Glutamatergic neuron (in vitro differentiated cells): Measurements from ENCODE around the gene ALDOA. TPM values are rescaled to one million over a fixed set of nuclear protein-coding genes. Genes with fewer than 3 reads are reported as not detected.
A peak's percentile ranks its signal among the peaks of the same experiment; 100 is the strongest.

Experiments used
- DNase-seq: peaks from one replicate; pipeline ENCODE4 v3.0.0; 2022
- H3K27ac Mint-ChIP-seq: one replicate; pipeline ENCODE4 v1.8.0; 2020; ENCODE audit warnings: mild to moderate bottlenecking, mixed read lengths, inconsistent platforms; ENCODE audit not compliant: unreplicated experiment
- H3K27me3 Mint-ChIP-seq: one replicate; pipeline ENCODE4 v1.8.0; 2020; ENCODE audit warnings: mild to moderate bottlenecking, moderate library complexity, mixed read lengths, inconsistent platforms; ENCODE audit not compliant: unreplicated experiment
- H3K36me3 Mint-ChIP-seq: one replicate; pipeline ENCODE4 v1.8.0; 2020; ENCODE audit warnings: mild to moderate bottlenecking, mixed read lengths, inconsistent platforms; ENCODE audit not compliant: unreplicated experiment
- H3K4me1 Mint-ChIP-seq: one replicate; pipeline ENCODE4 v1.8.0; 2020; ENCODE audit warnings: mild to moderate bottlenecking, low read depth, mixed read lengths, inconsistent platforms; ENCODE audit not compliant: unreplicated experiment
- H3K4me3 Mint-ChIP-seq: one replicate; pipeline ENCODE4 v1.8.0; 2020; ENCODE audit warnings: mild to moderate bottlenecking, mixed read lengths, inconsistent platforms; ENCODE audit not compliant: unreplicated experiment
- H3K9me3 Mint-ChIP-seq: one replicate; pipeline ENCODE4 v1.8.0; 2020; ENCODE audit warnings: mild to moderate bottlenecking, moderate library complexity, mixed read lengths, inconsistent platforms; ENCODE audit not compliant: unreplicated experiment
- total RNA-seq: library from RNA; stranded (reverse); fragmentation: NEBNext Ultra II Directional; extraction: Animal tissue kit (Norgen Biotek cat#: 25700); gene quantifications from one replicate; pipeline ENCODE4 v1.2.1, GENCODE V29; 2021; ENCODE audit not compliant: unreplicated experiment
- TF ChIP-seq, protein P1 (sequence below): fragments of 200-600 bp; sonication (generic); IDR thresholded peaks from one replicate; pipeline ENCODE4 v1.5.0; 2021; ENCODE audit not compliant: partially characterized antibody, unreplicated experiment

The ALDOA gene
- total RNA-seq, 1 donor from 2014 or later = 437 TPM

DNA sequence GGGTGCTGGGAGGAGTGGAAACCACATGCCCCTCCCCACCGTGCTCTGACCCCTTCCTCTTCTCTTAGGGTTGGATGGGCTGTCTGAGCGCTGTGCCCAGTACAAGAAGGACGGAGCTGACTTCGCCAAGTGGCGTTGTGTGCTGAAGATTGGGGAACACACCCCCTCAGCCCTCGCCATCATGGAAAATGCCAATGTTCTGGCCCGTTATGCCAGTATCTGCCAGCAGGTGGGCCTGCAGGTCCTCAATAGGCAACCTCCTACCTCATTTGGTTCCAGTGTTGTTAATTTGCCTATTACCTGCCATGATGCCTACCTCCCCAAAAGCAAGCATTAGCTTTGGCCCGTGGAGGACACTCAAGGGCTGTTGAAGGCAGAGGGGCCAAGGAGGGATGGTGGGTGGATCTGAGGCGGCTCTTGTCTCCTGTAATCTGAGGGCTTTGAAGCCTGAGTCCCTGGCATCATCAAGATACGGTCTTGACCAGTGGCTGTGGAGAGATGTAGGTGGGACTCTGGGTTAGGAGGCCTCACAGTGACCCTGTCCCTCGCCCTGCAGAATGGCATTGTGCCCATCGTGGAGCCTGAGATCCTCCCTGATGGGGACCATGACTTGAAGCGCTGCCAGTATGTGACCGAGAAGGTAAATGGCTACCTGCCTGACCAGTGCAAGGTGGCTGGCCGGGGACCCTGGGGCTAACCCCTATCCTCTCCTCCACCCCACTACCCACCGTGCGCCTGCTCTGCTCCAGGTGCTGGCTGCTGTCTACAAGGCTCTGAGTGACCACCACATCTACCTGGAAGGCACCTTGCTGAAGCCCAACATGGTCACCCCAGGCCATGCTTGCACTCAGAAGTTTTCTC, 3.4 kb downstream of the ALDOA start:
- TF ChIP-seq, protein P1, sequence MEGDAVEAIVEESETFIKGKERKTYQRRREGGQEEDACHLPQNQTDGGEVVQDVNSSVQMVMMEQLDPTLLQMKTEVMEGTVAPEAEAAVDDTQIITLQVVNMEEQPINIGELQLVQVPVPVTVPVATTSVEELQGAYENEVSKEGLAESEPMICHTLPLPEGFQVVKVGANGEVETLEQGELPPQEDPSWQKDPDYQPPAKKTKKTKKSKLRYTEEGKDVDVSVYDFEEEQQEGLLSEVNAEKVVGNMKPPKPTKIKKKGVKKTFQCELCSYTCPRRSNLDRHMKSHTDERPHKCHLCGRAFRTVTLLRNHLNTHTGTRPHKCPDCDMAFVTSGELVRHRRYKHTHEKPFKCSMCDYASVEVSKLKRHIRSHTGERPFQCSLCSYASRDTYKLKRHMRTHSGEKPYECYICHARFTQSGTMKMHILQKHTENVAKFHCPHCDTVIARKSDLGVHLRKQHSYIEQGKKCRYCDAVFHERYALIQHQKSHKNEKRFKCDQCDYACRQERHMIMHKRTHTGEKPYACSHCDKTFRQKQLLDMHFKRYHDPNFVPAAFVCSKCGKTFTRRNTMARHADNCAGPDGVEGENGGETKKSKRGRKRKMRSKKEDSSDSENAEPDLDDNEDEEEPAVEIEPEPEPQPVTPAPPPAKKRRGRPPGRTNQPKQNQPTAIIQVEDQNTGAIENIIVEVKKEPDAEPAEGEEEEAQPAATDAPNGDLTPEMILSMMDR = peak; percentile 70
- DNase-seq = peak; percentile 63
- peaks cover 5% of the 10 kb centered on the region for H3K27me3 Mint-ChIP-seq
- H3K27ac Mint-ChIP-seq = no peak overlapping the region
- H3K36me3 Mint-ChIP-seq = no peaks in the 10 kb centered on the region
- peaks cover 4% of the 10 kb centered on the region for H3K9me3 Mint-ChIP-seq
- no peak overlapping the region for H3K4me3 Mint-ChIP-seq
- peaks cover 9% of the 10 kb centered on the region for H3K4me1 Mint-ChIP-seq

DNA sequence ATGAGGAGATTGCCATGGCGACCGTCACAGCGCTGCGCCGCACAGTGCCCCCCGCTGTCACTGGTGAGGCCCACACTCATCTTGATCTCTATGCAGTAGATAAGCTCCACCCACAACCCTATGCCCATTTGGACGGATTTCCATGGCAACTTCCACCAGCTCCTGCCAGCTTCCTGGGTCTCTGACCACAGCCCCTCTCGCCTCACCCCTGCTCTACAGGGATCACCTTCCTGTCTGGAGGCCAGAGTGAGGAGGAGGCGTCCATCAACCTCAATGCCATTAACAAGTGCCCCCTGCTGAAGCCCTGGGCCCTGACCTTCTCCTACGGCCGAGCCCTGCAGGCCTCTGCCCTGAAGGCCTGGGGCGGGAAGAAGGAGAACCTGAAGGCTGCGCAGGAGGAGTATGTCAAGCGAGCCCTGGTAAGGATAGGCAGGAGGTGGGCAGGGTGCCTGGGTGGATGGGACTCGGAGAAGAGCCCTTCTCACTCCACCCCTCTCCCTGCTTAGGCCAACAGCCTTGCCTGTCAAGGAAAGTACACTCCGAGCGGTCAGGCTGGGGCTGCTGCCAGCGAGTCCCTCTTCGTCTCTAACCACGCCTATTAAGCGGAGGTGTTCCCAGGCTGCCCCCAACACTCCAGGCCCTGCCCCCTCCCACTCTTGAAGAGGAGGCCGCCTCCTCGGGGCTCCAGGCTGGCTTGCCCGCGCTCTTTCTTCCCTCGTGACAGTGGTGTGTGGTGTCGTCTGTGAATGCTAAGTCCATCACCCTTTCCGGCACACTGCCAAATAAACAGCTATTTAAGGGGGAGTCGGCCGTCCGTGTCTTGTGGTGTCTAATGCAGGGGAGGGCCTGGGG, 4.3 kb downstream of the ALDOA start:
- no peak overlapping the region for H3K4me3 Mint-ChIP-seq
- H3K27me3 Mint-ChIP-seq = peaks cover 4% of the 10 kb centered on the region
- H3K4me1 Mint-ChIP-seq = peaks cover 6% of the 10 kb centered on the region

DNA sequence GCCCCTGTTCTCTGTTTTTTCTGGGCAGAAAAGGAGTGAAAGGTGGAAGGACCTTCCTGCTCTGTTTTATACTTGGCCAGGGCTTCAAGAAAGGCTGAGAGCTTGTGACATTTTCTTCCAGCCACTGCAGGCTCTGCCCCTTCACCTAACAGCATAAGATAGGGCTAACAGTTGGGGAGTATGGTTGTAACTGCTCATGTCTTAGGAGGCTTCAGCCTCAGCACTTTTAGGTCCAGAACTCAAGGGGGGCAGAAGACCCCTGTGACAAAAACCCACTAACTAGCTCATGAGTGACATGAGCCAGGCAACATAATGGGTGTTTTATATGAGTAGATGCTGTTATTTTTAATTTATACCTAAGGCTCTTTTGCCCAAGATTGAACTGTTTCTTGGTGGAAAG, 4.9 kb downstream of the ALDOA start:
- Mint-ChIP-seq H3K9me3 (no peaks in the 10 kb centered on the region), H3K27me3 (peaks cover 2% of the 10 kb centered on the region), H3K36me3 (no peaks in the 10 kb centered on the region), H3K4me3 (no peak overlapping the region), H3K27ac (no peak overlapping the region), H3K4me1 (peaks cover 6% of the 10 kb centered on the region)
- TF ChIP-seq, protein P1 = no peak
- no peak for DNase-seq

More for the DNA sequence above, 4.3 kb downstream of the ALDOA start:
- Mint-ChIP-seq H3K36me3 (no peaks in the 10 kb centered on the region), H3K9me3 (peaks cover under 1% of the 10 kb centered on the region), H3K27ac (no peak overlapping the region)
- TF ChIP-seq, protein P1 = no peak
- no peak for DNase-seq

DNA sequence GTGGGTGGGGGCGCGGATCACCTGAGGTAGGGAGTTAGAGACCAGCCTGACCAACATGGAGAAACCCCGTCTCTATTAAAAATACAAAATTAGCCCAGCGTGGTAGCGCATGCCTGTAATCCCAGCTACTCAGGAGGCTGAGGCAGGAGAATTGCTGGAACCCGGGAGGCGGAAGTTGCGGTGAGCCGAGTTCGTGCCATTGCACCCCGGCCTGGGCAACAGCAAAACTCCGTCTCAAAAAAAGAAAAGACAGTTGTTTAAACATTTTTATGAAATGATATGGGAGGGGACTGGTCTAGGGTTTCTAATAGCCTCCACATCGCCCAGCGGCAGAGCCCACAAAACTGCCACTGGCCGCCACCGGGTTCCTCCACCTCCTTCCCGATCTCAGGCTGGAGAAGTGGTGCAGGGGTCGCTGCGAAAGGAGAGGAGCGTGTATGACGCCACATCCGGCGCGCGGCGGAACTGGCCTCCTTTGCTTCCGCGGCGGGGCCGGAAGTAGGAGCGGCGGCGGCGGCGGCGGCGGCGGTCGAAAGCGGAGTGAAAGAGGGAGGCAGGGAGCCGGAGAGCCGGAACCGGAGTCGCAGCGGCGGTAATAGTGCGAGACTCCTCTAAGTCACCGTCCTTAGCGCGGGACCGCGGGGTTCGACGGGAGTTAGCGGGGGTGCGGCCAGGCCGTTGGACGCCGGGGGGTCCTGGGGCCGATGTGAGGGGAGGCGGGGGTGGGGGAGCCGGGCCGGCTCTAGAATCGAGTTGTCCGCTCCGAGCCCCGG, 10.1 kb downstream of the ALDOA start, which contains the start of gene PPP4C:
PPP4C (plus strand) TSS at position 492 of the 773 bp plus-strand sequence. CDS start 384 bp downstream, outside the sequence.
- H3K27me3 Mint-ChIP-seq = peaks cover 6% of the 10 kb centered on the region
- H3K27ac Mint-ChIP-seq = peak within 1 kb of the TSS; percentile 55
- H3K4me3 Mint-ChIP-seq = peak within 1 kb of the TSS; percentile 92

More for the DNA sequence above, 10.1 kb downstream of the ALDOA start, which contains the start of gene PPP4C:
- peak; percentile 95 for DNase-seq
- H3K36me3 Mint-ChIP-seq = peaks cover 6% of the 10 kb centered on the region
- H3K4me1 Mint-ChIP-seq = peaks cover 13% of the 10 kb centered on the region
- H3K9me3 Mint-ChIP-seq = peaks cover 9% of the 10 kb centered on the region
- TF ChIP-seq, protein P1 = peak; percentile 29
